Urinary bladder (tissue), 4 donors: ENCODE results near the gene SYNE1. TPM values are rescaled to one million over a fixed set of nuclear protein-coding genes. Genes with fewer than 3 reads are reported as not detected.
"Not testable (repeated sequence)": the region's sequence is repeated elsewhere in the genome, so short reads cannot be mapped to it uniquely, and the experiment has no call there.

Experiments
- DNase-seq: peaks from one replicate; pipeline ENCODE4 v3.0.0-alpha.2; 2015; ENCODE audit errors: extremely low spot score
- H3K27ac ChIP-seq: one replicate; pipeline ENCODE4 v1.5.1; 2013; ENCODE audit warnings: low read depth, mild to moderate bottlenecking, moderate library complexity
- H3K36me3 ChIP-seq: one replicate; pipeline ENCODE4 v1.6.1; 2013; ENCODE audit warnings: mild to moderate bottlenecking, moderate library complexity; ENCODE audit not compliant: insufficient read depth
- H3K4me1 ChIP-seq: one replicate; pipeline ENCODE4 v1.6.1; 2013; ENCODE audit warnings: mild to moderate bottlenecking, moderate library complexity; ENCODE audit not compliant: insufficient read depth
- H3K4me3 ChIP-seq: one replicate; pipeline ENCODE4 v1.5.1; 2013; ENCODE audit warnings: low read depth, low read length
- whole genome bisulfite sequencing: extraction: QIAGEN DNeasy Blood & Tissue Kit; methylation state at CpG from one replicate; pipeline ENCODE4 v1.1.7; 2013; 5-methylcytosine and 5-hydroxymethylcytosine counted together
- polyA plus RNA-seq: library from polyadenylated mRNA; stranded (reverse); fragments of 200-250 nt; gene quantifications from one replicate; pipeline ENCODE4 v1.2.3, GENCODE V29; 2013
- total RNA-seq: library from RNA; depleted of rRNA; stranded (reverse); fragments of >200 nt; gene quantifications from one replicate; pipeline ENCODE4 v1.2.3, GENCODE V29; 2014
- donor health status: healthy with polysubstance abuse.
- donor health status: healthy.

Gene SYNE1
- total and polyA plus RNA-seq, 2 donors: 41.9 to 266 TPM

- Histone ChIP-seq H3K36me3 (peaks cover 5% of the 10 kb centered on the region), H3K4me1 (no peaks in the 10 kb centered on the region), H3K4me3 (no peak overlapping the region), H3K27ac (no peak overlapping the region)
- DNase-seq: no peak
- WGBS: 52% methylated on average over 10 of the region's 10 CpGs
Measured at GRCh38 chr6:152338335-152339125, 298.6 kb downstream of the SYNE1 start.

- H3K27ac ChIP-seq: no peak overlapping the region
- H3K36me3 ChIP-seq: peaks cover 5% of the 10 kb centered on the region
- DNase-seq: no peak
- WGBS: 96% methylated on average over 4 of the region's 4 CpGs
- no peaks in the 10 kb centered on the region for H3K4me1 ChIP-seq
- no peak overlapping the region for H3K4me3 ChIP-seq
Measured at GRCh38 chr6:152334555-152334954, 302.6 kb downstream of the SYNE1 start.

- Histone ChIP-seq H3K4me1 (no peaks in the 10 kb centered on the region), H3K27ac (no peak overlapping the region), H3K4me3 (no peak overlapping the region), H3K36me3 (no peaks in the 10 kb centered on the region)
- DNase-seq: no peak
- 89% methylated on average over 7 of the region's 7 CpGs for WGBS
Measured at GRCh38 chr6:152330961-152331360, 306.2 kb downstream of the SYNE1 start.

GRCh38 chr6:152329638-152330448 is 307.3 kb downstream of the SYNE1 start:
- Histone ChIP-seq H3K27ac (no peak overlapping the region), H3K36me3 (no peaks in the 10 kb centered on the region), H3K4me1 (no peaks in the 10 kb centered on the region), H3K4me3 (no peak overlapping the region)
- WGBS: 90% methylated on average over 13 of the region's 13 CpGs
- no peak for DNase-seq

GRCh38 chr6:152328200-152328599 is 309.0 kb downstream of the SYNE1 start:
- 97% methylated on average over 3 of the region's 3 CpGs for WGBS
- not testable (repeated sequence) for H3K27ac ChIP-seq, H3K4me1 ChIP-seq, H3K4me3 ChIP-seq, DNase-seq, H3K36me3 ChIP-seq

GRCh38 chr6:152323376-152323775 is 313.8 kb downstream of the SYNE1 start:
- Histone ChIP-seq H3K4me1 (no peaks in the 10 kb centered on the region), H3K4me3 (no peak overlapping the region), H3K27ac (no peak overlapping the region), H3K36me3 (peaks cover 6% of the 10 kb centered on the region)
- no peak for DNase-seq
- 91% methylated on average over 13 of the region's 13 CpGs for WGBS

GRCh38 chr6:152318278-152318677 is 318.9 kb downstream of the SYNE1 start:
- Histone ChIP-seq H3K4me1 (no peaks in the 10 kb centered on the region), H3K4me3 (no peak overlapping the region), H3K27ac (no peak overlapping the region), H3K36me3 (peaks cover 6% of the 10 kb centered on the region)
- 75% methylated on average over 4 of the region's 4 CpGs for WGBS
- no peak for DNase-seq

GRCh38 chr6:152316024-152316423 is 321.1 kb downstream of the SYNE1 start:
- Histone ChIP-seq H3K36me3 (peaks cover 4% of the 10 kb centered on the region), H3K4me3 (no peak overlapping the region), H3K27ac (no peak overlapping the region), H3K4me1 (no peaks in the 10 kb centered on the region)
- 80% methylated on average over 7 of the region's 7 CpGs for WGBS
- DNase-seq: no peak

- Histone ChIP-seq H3K36me3 (no peaks in the 10 kb centered on the region), H3K4me3 (no peak overlapping the region), H3K4me1 (no peaks in the 10 kb centered on the region), H3K27ac (no peak overlapping the region)
- WGBS: 89% methylated on average over 5 of the region's 5 CpGs
- no peak for DNase-seq
Measured at GRCh38 chr6:152314483-152314832, 322.7 kb downstream of the SYNE1 start.

- Histone ChIP-seq H3K27ac (no peak overlapping the region), H3K36me3 (no peaks in the 10 kb centered on the region), H3K4me1 (no peaks in the 10 kb centered on the region), H3K4me3 (no peak overlapping the region)
- 62% methylated on average over 10 of the region's 10 CpGs for WGBS
- DNase-seq: no peak
Measured at GRCh38 chr6:152313542-152314482, 323.4 kb downstream of the SYNE1 start.

- H3K36me3 ChIP-seq: peaks cover 2% of the 10 kb centered on the region
- DNase-seq: no peak
Measured at GRCh38 chr6:152312434-152312833, 324.7 kb downstream of the SYNE1 start.

GRCh38 chr6:152310371-152310954 is 326.7 kb downstream of the SYNE1 start:
- DNase-seq: no peak
- Histone ChIP-seq H3K4me1 (no peaks in the 10 kb centered on the region), H3K4me3 (no peak overlapping the region), H3K27ac (no peak overlapping the region), H3K36me3 (peaks cover 2% of the 10 kb centered on the region)
- 93% methylated on average over 7 of the region's 7 CpGs for WGBS

More at GRCh38 chr6:152312434-152312833, 324.7 kb downstream of the SYNE1 start:
- Histone ChIP-seq H3K4me1 (no peaks in the 10 kb centered on the region), H3K4me3 (no peak overlapping the region), H3K27ac (no peak overlapping the region)
- WGBS: 97% methylated on average over 2 of the region's 2 CpGs

- WGBS: 79% methylated on average over 6 of the region's 6 CpGs
- no peak overlapping the region for H3K27ac ChIP-seq
- peaks cover 2% of the 10 kb centered on the region for H3K36me3 ChIP-seq
- no peaks in the 10 kb centered on the region for H3K4me1 ChIP-seq
- DNase-seq: no peak
- no peak overlapping the region for H3K4me3 ChIP-seq
Measured at GRCh38 chr6:152309648-152310047, 327.5 kb downstream of the SYNE1 start.
